ENCODE data around the gene PDSS2.
"Not testable (repeated sequence)": the region's sequence is repeated elsewhere in the genome, so short reads cannot be mapped to it uniquely, and the experiment has no call there.

The PDSS2 gene

DNA sequence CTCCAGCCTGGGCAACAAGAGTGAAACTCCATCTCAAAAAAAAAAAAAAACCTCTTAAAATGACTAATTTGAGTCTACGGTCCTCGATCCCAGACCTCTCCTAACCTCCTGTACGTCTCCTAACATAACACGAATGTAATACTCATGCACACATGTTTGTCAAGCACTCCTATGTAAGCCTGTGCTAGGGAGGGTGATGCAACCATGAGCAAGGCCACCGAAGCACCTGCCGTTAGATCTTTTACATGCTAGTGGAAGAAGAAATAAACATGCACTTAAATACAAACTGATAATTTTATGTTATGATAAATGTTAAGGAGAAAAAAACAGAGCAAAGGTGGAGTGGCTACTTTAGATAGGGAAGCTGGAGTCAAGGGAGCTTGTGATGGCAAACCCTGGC, 271.7 kb downstream of the PDSS2 start:
- no peak for DNase-seq (ENCODE audit: insufficient read length, low spot score)
- FAIRE-seq = no peak

DNA sequence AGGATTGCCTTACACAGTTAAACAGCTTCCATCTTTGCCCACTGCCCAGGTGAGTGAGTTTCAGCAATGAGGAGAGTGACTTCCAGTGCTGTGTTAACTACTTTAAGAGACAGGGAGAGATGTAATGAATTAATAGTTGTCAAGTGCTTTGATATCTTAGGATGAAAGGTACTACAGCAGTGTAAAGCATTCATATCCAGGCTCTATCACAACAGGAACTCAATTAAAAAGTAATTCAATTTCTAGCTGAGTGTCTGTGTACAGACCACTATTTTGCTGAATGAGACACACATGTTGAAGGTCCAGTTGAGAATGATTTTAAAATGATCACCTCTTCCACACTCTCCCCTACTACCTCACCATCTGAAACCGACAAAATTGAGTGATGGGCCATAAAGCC, 273.3 kb downstream of the PDSS2 start:
- FAIRE-seq = no peak
- no peak for DNase-seq (ENCODE audit: insufficient read length, low spot score)

DNA sequence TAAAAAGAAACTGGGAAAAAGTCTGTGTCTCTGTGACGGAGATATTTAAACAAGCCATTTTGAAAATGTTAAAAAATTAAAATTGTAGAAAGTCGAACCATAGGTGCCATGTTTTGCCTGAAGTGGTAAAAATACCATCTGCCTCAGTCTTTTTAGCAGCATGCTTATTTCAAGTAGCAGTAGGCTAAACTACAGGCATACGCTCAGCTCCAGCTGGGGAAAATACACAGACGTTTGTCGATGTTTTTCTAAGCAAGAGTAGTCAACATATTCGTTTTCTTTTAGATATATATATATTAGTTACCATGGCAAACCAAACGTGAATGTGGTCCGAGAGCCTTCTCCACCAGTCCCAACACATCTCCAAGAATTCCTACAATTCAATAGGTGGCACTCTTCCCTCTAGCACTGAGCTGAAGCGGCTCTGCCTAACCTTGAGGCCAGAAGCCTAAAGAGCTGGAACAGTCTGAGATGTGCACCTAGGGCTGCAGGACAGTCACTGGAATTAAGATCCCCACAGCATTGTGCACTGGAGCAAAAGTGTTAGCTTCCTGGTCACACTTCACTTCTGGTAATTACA, 273.9 kb downstream of the PDSS2 start:
- DNase-seq (ENCODE audit: insufficient read length, low spot score) (no peak), FAIRE-seq (no peak)

DNA sequence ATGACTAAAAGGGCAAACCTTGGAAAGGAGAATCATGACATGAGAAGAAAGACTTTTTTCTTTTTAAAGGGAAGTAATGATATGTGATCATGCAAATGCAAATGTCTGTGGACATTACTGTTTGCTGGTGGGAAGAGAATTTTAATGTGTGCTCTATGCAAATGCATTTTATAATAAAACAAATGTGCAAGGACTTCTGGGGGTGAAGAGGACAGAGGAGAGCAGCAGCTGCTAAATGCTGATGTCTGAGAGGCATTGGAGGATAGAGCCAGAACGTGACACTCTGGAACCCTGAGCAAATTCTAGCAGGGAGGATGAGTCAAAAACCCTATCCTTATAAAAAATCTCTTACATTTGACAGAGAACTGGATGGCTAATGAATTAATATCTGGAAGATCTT, 274.9 kb downstream of the PDSS2 start:
- no peak for DNase-seq (ENCODE audit: insufficient read length, low spot score)
- no peak for FAIRE-seq

GRCh38 chr6:107180099-107180498, 279.3 kb downstream of the PDSS2 start:
- no peak for DNase-seq (ENCODE audit: insufficient read length, low spot score)
- FAIRE-seq = no peak

DNA sequence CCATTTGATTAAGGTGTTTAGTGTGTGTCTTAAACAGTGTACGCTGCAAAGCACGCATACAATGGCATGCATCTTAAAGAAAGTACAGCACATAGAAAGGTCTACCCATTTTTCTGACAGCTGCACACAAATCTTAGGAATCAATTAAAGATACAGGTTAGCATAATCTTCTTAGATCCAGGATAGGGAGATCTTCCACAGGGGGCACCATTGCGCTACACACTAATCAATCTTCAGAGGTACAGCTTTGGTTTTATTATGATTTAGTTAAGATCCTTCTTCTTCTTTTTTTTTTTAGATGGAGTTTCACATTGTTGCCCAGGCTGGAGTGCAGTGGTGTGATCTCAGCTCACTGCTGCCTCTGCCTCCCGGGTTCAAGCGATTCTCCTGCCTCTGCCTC, 280.4 kb downstream of the PDSS2 start:
- no peak for FAIRE-seq
- no peak for DNase-seq (ENCODE audit: insufficient read length, low spot score)

DNA sequence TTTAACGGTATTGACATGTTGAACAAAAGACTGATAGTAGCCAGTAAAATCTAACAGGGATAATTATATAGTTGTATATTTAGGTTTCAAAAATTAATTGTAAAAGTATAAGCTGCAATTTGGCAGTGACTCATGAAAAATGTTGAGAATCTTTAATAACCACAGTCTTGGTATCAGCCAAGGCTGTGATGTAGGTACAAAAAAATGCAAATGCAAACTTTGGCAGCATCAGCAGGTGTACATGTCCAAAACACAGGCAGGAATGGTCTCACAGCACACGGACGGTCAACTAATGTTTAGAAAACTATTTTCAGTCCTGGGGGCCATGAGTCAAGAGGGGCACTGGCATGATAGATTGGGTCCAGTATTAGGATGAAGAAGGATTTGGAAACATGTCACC, 285.6 kb downstream of the PDSS2 start:
- DNase-seq (ENCODE audit: insufficient read length, low spot score) = no peak
- no peak for FAIRE-seq

DNA sequence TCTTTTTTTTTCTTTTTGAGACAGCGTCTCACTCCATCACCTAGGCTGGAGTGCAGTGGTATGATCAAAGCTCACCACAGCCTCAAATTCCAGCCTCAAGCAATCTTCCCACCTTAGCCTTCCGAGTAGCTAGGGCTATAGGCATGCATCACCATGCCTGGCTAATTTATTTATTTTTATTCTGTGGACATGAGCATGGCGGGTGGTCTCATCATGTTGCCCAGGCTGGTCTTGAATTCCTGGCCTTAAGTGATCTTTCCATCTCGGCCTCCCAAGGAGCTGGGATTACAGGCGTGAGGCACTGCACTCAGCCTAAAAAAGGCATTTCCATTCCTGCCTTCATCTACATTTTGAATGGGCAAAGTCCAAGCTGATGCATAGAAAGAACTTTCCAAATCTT, 287.9 kb downstream of the PDSS2 start:
- FAIRE-seq (no peak), DNase-seq (ENCODE audit: insufficient read length, low spot score) (no peak)

GRCh38 chr6:107164299-107164698, 295.1 kb downstream of the PDSS2 start:
- not testable (repeated sequence) for FAIRE-seq; DNase-seq (ENCODE audit: insufficient read length, low spot score)

- DNase-seq (ENCODE audit: insufficient read length, low spot score) (no peak), FAIRE-seq (no peak)
Observed at GRCh38 chr6:107161521-107161920, 297.8 kb downstream of the PDSS2 start.

GRCh38 chr6:107156617-107157016, 302.7 kb downstream of the PDSS2 start:
- DNase-seq (ENCODE audit: insufficient read length, low spot score) (no peak), FAIRE-seq (no peak)

DNA sequence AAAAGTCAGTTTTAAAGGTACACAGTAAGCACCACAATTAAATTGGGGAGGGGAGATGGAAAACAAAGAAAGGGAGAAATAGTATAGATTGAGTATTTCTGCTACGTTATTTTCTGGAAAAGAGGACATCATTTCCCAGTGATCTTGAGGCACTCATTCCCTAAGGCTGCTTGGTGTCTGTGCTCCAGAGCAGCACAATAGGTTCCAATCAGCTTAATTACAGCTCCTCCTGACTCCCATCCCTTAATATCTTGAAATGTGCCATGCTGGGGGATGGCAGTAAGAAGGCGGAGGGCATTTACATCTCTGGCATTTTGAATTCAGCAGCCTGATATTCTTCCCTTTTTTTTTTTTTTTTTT, 304.6 kb downstream of the PDSS2 start:
- DNase-seq (ENCODE audit: insufficient read length, low spot score) = no peak
- FAIRE-seq = no peak

DNA sequence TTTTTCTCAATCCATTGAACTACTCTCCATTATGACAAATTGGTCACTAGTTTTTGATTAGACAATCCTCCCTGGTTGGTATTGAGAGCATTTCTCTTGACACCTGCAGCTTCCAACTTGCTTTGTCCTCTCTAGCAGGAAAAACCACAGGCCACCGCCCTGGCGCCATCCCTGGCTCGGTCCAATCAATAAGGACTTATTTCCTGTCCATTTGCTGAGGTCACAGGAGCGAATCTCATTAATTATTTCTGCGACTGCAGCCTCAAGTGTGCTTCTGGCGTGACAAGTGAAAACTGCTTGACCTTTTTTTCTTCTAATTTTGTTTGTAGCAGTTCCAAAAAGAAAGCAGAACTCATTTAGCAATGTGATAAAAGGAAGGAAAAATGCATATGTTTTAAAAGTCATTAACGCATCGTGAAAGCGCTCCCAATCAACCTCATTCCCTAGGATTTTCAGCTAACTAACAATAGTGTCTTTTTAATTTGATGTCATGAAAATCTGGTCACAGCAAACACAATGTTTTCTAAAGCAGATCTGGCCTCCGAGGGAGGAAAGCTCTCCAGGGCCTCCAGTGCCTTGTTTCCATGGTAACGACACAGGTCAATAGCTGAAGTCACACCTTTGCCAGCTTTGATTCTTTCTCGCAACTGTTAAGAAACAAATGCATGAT, 305.1 kb downstream of the PDSS2 start:
- FAIRE-seq (no peak), DNase-seq (ENCODE audit: insufficient read length, low spot score) (no peak)

DNA sequence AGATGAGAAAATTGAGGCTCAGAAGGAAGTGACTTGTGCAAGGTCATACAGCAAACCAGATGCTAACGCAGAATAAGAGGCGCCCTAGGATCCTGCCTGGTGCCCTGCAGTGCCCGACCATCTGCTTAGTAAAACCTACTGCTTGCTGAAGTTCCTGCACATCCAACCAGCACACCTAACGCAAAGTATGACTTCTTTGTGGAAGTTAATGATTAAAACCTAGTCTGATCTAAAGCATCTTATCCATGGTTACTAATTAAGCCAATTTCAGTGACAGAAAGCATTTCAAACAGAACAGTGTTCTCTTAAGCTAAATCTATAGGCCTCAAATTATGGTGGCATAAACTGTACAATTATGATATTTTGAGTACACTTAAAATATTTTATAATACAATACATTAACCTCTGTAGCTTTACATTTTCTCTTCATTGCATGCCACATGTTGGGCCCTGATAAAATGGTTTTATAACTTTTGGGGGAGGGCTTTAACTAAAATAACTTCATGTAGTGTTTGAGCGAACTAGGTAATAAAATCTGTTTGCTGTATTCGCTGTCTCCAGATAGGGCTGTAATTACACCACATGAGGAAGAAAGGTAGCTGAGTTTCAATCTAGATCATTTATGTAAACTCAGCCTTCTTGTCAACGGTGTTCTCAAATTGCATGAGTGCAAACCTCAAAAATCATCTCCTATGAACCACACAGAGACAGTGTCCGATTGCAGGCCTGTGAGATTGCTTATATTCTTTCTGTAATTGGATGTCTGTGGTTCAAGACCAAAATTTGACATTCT, 306.5 kb downstream of the PDSS2 start:
- FAIRE-seq (no peak), DNase-seq (ENCODE audit: insufficient read length, low spot score) (no peak)

- FAIRE-seq (no peak), DNase-seq (ENCODE audit: insufficient read length, low spot score) (no peak)
Observed at GRCh38 chr6:107144666-107145065, 314.7 kb downstream of the PDSS2 start.

GRCh38 chr6:107144014-107144413, 315.4 kb downstream of the PDSS2 start:
- DNase-seq (ENCODE audit: insufficient read length, low spot score) (no peak), FAIRE-seq (peak; percentile 58)

GRCh38 chr6:107140581-107140980, 318.8 kb downstream of the PDSS2 start:
- no peak for FAIRE-seq

GRCh38 chr6:107136324-107136723, 323.0 kb downstream of the PDSS2 start:
- not testable (repeated sequence) for FAIRE-seq; DNase-seq (ENCODE audit: insufficient read length, low spot score)

More at GRCh38 chr6:107140581-107140980, 318.8 kb downstream of the PDSS2 start:
- DNase-seq (ENCODE audit: insufficient read length, low spot score) = no peak

DNA sequence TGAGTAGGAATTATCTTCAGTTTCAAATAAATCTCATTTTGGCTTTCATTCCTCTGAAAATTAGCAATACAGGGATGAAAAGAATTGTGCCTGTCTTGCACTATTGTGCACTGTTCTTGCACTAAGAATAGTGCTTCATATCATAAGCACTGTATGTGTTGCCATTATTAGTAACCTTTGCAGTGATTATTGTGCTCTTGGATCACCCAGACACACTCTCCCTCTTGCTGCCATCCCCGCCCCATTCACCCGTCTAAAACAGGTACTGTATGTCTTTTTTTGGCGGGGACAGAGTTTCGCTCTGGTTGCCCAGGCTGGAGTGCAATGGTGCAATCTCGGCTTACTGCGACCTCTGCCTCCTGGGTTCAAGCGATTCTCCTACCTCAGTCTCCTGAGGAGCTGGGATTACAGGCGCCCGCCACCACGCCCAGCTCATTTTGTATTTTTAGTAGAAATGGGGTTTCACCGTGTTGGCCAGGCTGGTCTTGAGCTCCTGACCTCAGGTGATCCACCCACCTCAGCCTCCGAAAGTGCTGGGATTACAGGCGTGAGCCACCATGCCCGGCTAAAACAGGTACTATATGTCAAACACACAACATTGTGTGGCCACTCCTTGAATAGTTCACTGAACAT, 324.2 kb downstream of the PDSS2 start:
- FAIRE-seq; DNase-seq (ENCODE audit: insufficient read length, low spot score): not testable (repeated sequence)

- DNase-seq (ENCODE audit: insufficient read length, low spot score) = no peak
- FAIRE-seq = peak; percentile 8
Observed at GRCh38 chr6:107132330-107132954, 326.9 kb downstream of the PDSS2 start.

- DNase-seq (ENCODE audit: insufficient read length, low spot score) (no peak), FAIRE-seq (no peak)
Observed at GRCh38 chr6:107129370-107129925, 329.9 kb downstream of the PDSS2 start.
